Measurements from ENCODE around the gene FHIP1B.
A peak's percentile ranks its signal among the peaks of the same experiment; 100 is the strongest.
"Not testable (repeated sequence)": the region's sequence is repeated elsewhere in the genome, so short reads cannot be mapped to it uniquely, and the experiment has no call there.

FHIP1B gene

GRCh38 chr11:6248897-6249296 is 14.5 kb upstream of the FHIP1B start:
- H3K27ac ChIP-seq (ENCODE audit: low read depth, low read length), result peak overlapping the region; percentile 68
- not testable (repeated sequence) for H3K79me1 ChIP-seq (ENCODE audit: low read length); H3K4ac ChIP-seq (ENCODE audit: low read depth, low read length); H4K12ac ChIP-seq (ENCODE audit: low read depth, low read length); H3K4me1 ChIP-seq (ENCODE audit: control insufficient read depth in 1 of 2, insufficient read depth in 2 of 2, low read length in 2 of 2); H4K8ac ChIP-seq (ENCODE audit: low read depth, low read length); H3K23ac ChIP-seq (ENCODE audit: low read length); H2AFZ ChIP-seq (ENCODE audit: insufficient read depth, low read length, poor library complexity); DNase-seq; H3K18ac ChIP-seq (ENCODE audit: low read length); H4K91ac ChIP-seq (ENCODE audit: low read depth, low read length); H3K79me2 ChIP-seq (ENCODE audit: control insufficient read depth, insufficient read depth, low read length, poor library complexity); H2BK12ac ChIP-seq (ENCODE audit: low read length); H3K14ac ChIP-seq (ENCODE audit: low read length); H3K27me3 ChIP-seq (ENCODE audit: insufficient read depth, low read length); H3K9ac ChIP-seq (ENCODE audit: low read length); H3K36me3 ChIP-seq (ENCODE audit: control insufficient read depth in 1 of 2, insufficient read depth in 2 of 2, low read length in 2 of 2); H3K4me3 ChIP-seq (ENCODE audit: low read depth, low read length); H2AK5ac ChIP-seq (ENCODE audit: low read length); H3K4me2 ChIP-seq (ENCODE audit: low read length); H2BK120ac ChIP-seq (ENCODE audit: insufficient read depth, low read length, poor library complexity); H3K9me3 ChIP-seq (ENCODE audit: insufficient read depth, low read depth, low read length)
- no CpG with 5 or more reads among the region's 3 CpGs for WGBS (ENCODE audit: extremely low coverage, insufficient coverage, insufficient read length)
- H2BK5ac ChIP-seq (ENCODE audit: low read depth, low read length, poor library complexity), result peak overlapping the region; percentile 32

GRCh38 chr11:6248248-6248647 is 13.8 kb upstream of the FHIP1B start:
- no peak overlapping the region for H2BK12ac ChIP-seq (ENCODE audit: low read length)
- peak; percentile 71 to 91 for DNase-seq
- H2AFZ ChIP-seq (ENCODE audit: insufficient read depth, low read length, poor library complexity), result no peak overlapping the region
- no CpG with 5 or more reads among the region's 1 CpG for WGBS (ENCODE audit: extremely low coverage, insufficient coverage, insufficient read length)
- H3K18ac ChIP-seq (ENCODE audit: low read length), result no peak overlapping the region
- no peaks in the 10 kb centered on the region for H3K79me2 ChIP-seq (ENCODE audit: control insufficient read depth, insufficient read depth, low read length, poor library complexity)
- no peak overlapping the region for H3K9ac ChIP-seq (ENCODE audit: low read length)
- no peaks in the 10 kb centered on the region for H3K27me3 ChIP-seq (ENCODE audit: insufficient read depth, low read length)
- no peak overlapping the region for H4K91ac ChIP-seq (ENCODE audit: low read depth, low read length)
- H2AK5ac ChIP-seq (ENCODE audit: low read length), result no peak overlapping the region
- no peak overlapping the region for H3K23ac ChIP-seq (ENCODE audit: low read length)
- H3K27ac ChIP-seq (ENCODE audit: low read depth, low read length), result peak overlapping the region; percentile 20
- H3K4ac ChIP-seq (ENCODE audit: low read depth, low read length), result no peak overlapping the region
- no peak overlapping the region for H2BK5ac ChIP-seq (ENCODE audit: low read depth, low read length, poor library complexity)
- H3K4me2 ChIP-seq (ENCODE audit: low read length), result no peak overlapping the region
- peaks cover 8% of the 10 kb centered on the region for H3K79me1 ChIP-seq (ENCODE audit: low read length)
- no peak overlapping the region for H2BK120ac ChIP-seq (ENCODE audit: insufficient read depth, low read length, poor library complexity)
- no peaks in the 10 kb centered on the region for H3K9me3 ChIP-seq (ENCODE audit: insufficient read depth, low read depth, low read length)
- H3K4me3 ChIP-seq (ENCODE audit: low read depth, low read length), result no peak overlapping the region
- H3K36me3 ChIP-seq (ENCODE audit: control insufficient read depth in 1 of 2, insufficient read depth in 2 of 2, low read length in 2 of 2), result no peaks in the 10 kb centered on the region
- H3K4me1 ChIP-seq (ENCODE audit: control insufficient read depth in 1 of 2, insufficient read depth in 2 of 2, low read length in 2 of 2), result peaks cover 3 to 6% of the 10 kb centered on the region in 2 experiments
- no peak overlapping the region for H4K12ac ChIP-seq (ENCODE audit: low read depth, low read length)
- H4K8ac ChIP-seq (ENCODE audit: low read depth, low read length), result no peak overlapping the region
- H3K14ac ChIP-seq (ENCODE audit: low read length), result no peak overlapping the region

- no peak overlapping the region for H2BK5ac ChIP-seq (ENCODE audit: low read depth, low read length, poor library complexity)
- no peak overlapping the region for H3K4me2 ChIP-seq (ENCODE audit: low read length)
- H2AFZ ChIP-seq (ENCODE audit: insufficient read depth, low read length, poor library complexity), result no peak overlapping the region
- no peaks in the 10 kb centered on the region for H3K4me1 ChIP-seq (ENCODE audit: control insufficient read depth in 1 of 2, insufficient read depth in 2 of 2, low read length in 2 of 2)
- H4K8ac ChIP-seq (ENCODE audit: low read depth, low read length), result no peak overlapping the region
- H2AK5ac ChIP-seq (ENCODE audit: low read length), result no peak overlapping the region
- no peak overlapping the region for H3K18ac ChIP-seq (ENCODE audit: low read length)
- H3K4me3 ChIP-seq (ENCODE audit: low read depth, low read length), result no peak overlapping the region
- H2BK12ac ChIP-seq (ENCODE audit: low read length), result no peak overlapping the region
- no peak overlapping the region for H4K12ac ChIP-seq (ENCODE audit: low read depth, low read length)
- no peaks in the 10 kb centered on the region for H3K9me3 ChIP-seq (ENCODE audit: insufficient read depth, low read depth, low read length)
- H3K23ac ChIP-seq (ENCODE audit: low read length), result no peak overlapping the region
- no peaks in the 10 kb centered on the region for H3K27me3 ChIP-seq (ENCODE audit: insufficient read depth, low read length)
- H2BK120ac ChIP-seq (ENCODE audit: insufficient read depth, low read length, poor library complexity), result no peak overlapping the region
- no peak overlapping the region for H3K27ac ChIP-seq (ENCODE audit: low read depth, low read length)
- no peaks in the 10 kb centered on the region for H3K79me2 ChIP-seq (ENCODE audit: control insufficient read depth, insufficient read depth, low read length, poor library complexity)
- H3K36me3 ChIP-seq (ENCODE audit: control insufficient read depth in 1 of 2, insufficient read depth in 2 of 2, low read length in 2 of 2), result no peaks in the 10 kb centered on the region
- no peak overlapping the region for H3K4ac ChIP-seq (ENCODE audit: low read depth, low read length)
- no peak overlapping the region for H3K9ac ChIP-seq (ENCODE audit: low read length)
- H3K79me1 ChIP-seq (ENCODE audit: low read length), result peaks cover 8% of the 10 kb centered on the region
- H4K91ac ChIP-seq (ENCODE audit: low read depth, low read length), result no peak overlapping the region
- DNase-seq, result no peak
- H3K14ac ChIP-seq (ENCODE audit: low read length), result no peak overlapping the region
- WGBS (ENCODE audit: extremely low coverage, insufficient coverage, insufficient read length), result 100% methylated on average over 1 of the region's 2 CpGs
Measured at GRCh38 chr11:6245536-6245935, 11.1 kb upstream of the FHIP1B start.

- Histone ChIP-seq H3K23ac (ENCODE audit: low read length) (no peak overlapping the region), H4K8ac (ENCODE audit: low read depth, low read length) (no peak overlapping the region), H3K36me3 (ENCODE audit: control insufficient read depth in 1 of 2, insufficient read depth in 2 of 2, low read length in 2 of 2) (no peaks in the 10 kb centered on the region), H3K9ac (ENCODE audit: low read length) (no peak overlapping the region), H2AK5ac (ENCODE audit: low read length) (no peak overlapping the region), H3K4ac (ENCODE audit: low read depth, low read length) (no peak overlapping the region), H2BK12ac (ENCODE audit: low read length) (no peak overlapping the region), H3K79me1 (ENCODE audit: low read length) (peaks cover 3% of the 10 kb centered on the region), H3K27ac (ENCODE audit: low read depth, low read length) (no peak overlapping the region), H4K12ac (ENCODE audit: low read depth, low read length) (no peak overlapping the region), H2BK120ac (ENCODE audit: insufficient read depth, low read length, poor library complexity) (no peak overlapping the region), H3K4me2 (ENCODE audit: low read length) (no peak overlapping the region), H3K27me3 (ENCODE audit: insufficient read depth, low read length) (no peaks in the 10 kb centered on the region), H3K18ac (ENCODE audit: low read length) (no peak overlapping the region), H4K91ac (ENCODE audit: low read depth, low read length) (no peak overlapping the region), H3K9me3 (ENCODE audit: insufficient read depth, low read depth, low read length) (no peaks in the 10 kb centered on the region), H3K4me1 (ENCODE audit: control insufficient read depth in 1 of 2, insufficient read depth in 2 of 2, low read length in 2 of 2) (no peaks in the 10 kb centered on the region), H2BK5ac (ENCODE audit: low read depth, low read length, poor library complexity) (no peak overlapping the region), H2AFZ (ENCODE audit: insufficient read depth, low read length, poor library complexity) (no peak overlapping the region), H3K4me3 (ENCODE audit: low read depth, low read length) (no peak overlapping the region), H3K14ac (ENCODE audit: low read length) (no peak overlapping the region), H3K79me2 (ENCODE audit: control insufficient read depth, insufficient read depth, low read length, poor library complexity) (no peaks in the 10 kb centered on the region)
- DNase-seq, result peak; percentile 52 to 73
- WGBS (ENCODE audit: extremely low coverage, insufficient coverage, insufficient read length), result no CpG with 5 or more reads among the region's 7 CpGs
Measured at GRCh38 chr11:6241316-6241715, 6.9 kb upstream of the FHIP1B start.

All from trophoblast cell (in vitro differentiated cells and primary cell).